ENCODE results near the gene SIK2. TPM values are rescaled to one million over a fixed set of nuclear protein-coding genes. Genes with fewer than 3 reads are reported as not detected.

SIK2 gene
- total and polyA plus RNA-seq, 9 of the 15 experiments (the other 6 are each of a cell fraction or from before 2014, with no cell fraction given), result 0.74 to 11.6 (median 3.8) TPM

- Histone ChIP-seq H2AFZ (ENCODE audit: low read depth, low read length) (peak overlapping the region; percentile 77), H3K79me2 (ENCODE audit: control insufficient read depth, insufficient read depth, low read length) (peaks cover 8% of the 10 kb centered on the region), H4K20me1 (replicated peaks; ENCODE audit: control insufficient read depth, insufficient read depth, low read length) (no peaks in the 10 kb centered on the region), H3K27me3 (ENCODE audit: control insufficient read depth in 2 of 2, insufficient read depth in 2 of 2, low read length in 2 of 2) (no peaks in the 10 kb centered on the region), H3K36me3 (ENCODE audit: control insufficient read depth, insufficient read depth, low read length) (no peaks in the 10 kb centered on the region), H3K4me3 (no peak overlapping the region), H3K9me3 (replicated peaks; ENCODE audit: control insufficient read depth, insufficient read depth, low read depth, low read length) (no peaks in the 10 kb centered on the region), H3K27ac (ENCODE audit: extremely low read depth, low read depth, low read length) (no peak overlapping the region), H3K9ac (ENCODE audit: insufficient read depth in 1 of 2, low read depth in 2 of 2, low read length in 2 of 2) (0 out of 4 replicates have a peak overlapping the region, but pooled peaks of 1 of the 2 experiments have one; percentile 23), H3K9me1 (ENCODE audit: control insufficient read depth, insufficient read depth, low read length) (no peaks in the 10 kb centered on the region), H3K4me1 (replicated peaks in 1 of 2; ENCODE audit: control insufficient read depth in 2 of 2, insufficient read depth in 2 of 2, low read length in 2 of 2) (peaks cover 8 to 16% of the 10 kb centered on the region in 2 experiments; a peak in 4 of 5 replicates), H3K4me2 (ENCODE audit: insufficient read depth, low read length) (no peak overlapping the region)
- CTCF ChIA-PET (ENCODE audit: low intra/inter-chr PET ratio), result interaction anchor here (0.6 to 0.7 kb wide), 2 partner anchors 315 to 1149 kb away, joined by 3 read pairs; no protein-coding TSS in a partner anchor
- no peak for DNase-seq (ENCODE audit: extremely low read depth in 1 of 4, low spot score in 3 of 4)
- 0% methylated on average over 1 of the region's 1 CpG for WGBS (ENCODE audit: insufficient coverage, low coverage, missing lambda C conversion rate)
- in situ Hi-C loops (cut with MboI), result no loop called here
- FAIRE-seq, result no peak
- no peak for TF ChIP-seq CREM (IDR thresholded peaks at IDR 0.05; ENCODE audit: low read depth)
- TF ChIP-seq PHF21A (IDR thresholded peaks at IDR 0.05; ENCODE audit: borderline replicate concordance, low read depth), result no peak
- TF ChIP-seq NONO (IDR thresholded peaks at IDR 0.05; ENCODE audit: low read depth in 2 of 2, low read length in 1 of 2), result no peak
- no peak for TF ChIP-seq ZNF75A (CRISPR knock-in tag; IDR thresholded peaks at IDR 0.05)
- TF ChIP-seq TFAM (CRISPR knock-in tag; conservative IDR thresholded peaks at IDR 0.05), result no peak
- no peak for TF ChIP-seq NFIC (IDR thresholded peaks at IDR 0.05)
- no peak for TF ChIP-seq E2F5 (CRISPR knock-in tag; IDR thresholded peaks at IDR 0.05)
- TF ChIP-seq ASH1L (IDR thresholded peaks at IDR 0.05; ENCODE audit: borderline replicate concordance, low read depth, partially characterized antibody), result no peak
- TF ChIP-seq, protein P1, sequence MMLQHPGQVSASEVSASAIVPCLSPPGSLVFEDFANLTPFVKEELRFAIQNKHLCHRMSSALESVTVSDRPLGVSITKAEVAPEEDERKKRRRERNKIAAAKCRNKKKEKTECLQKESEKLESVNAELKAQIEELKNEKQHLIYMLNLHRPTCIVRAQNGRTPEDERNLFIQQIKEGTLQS (IDR thresholded peaks at IDR 0.05), result no peak
- TF ChIP-seq, protein P1 (CRISPR knock-in tag; conservative IDR thresholded peaks at IDR 0.05), result no peak
- no peak for TF ChIP-seq TSC22D4 (tag; IDR thresholded peaks at IDR 0.05)
- no peak for TF ChIP-seq KAT7 (CRISPR knock-in tag; IDR thresholded peaks at IDR 0.05; ENCODE audit: borderline replicate concordance)
- TF ChIP-seq HDAC6 (IDR thresholded peaks at IDR 0.05; ENCODE audit: low read depth, low read length), result no peak
- TF ChIP-seq ZNF707 (CRISPR knock-in tag; conservative IDR thresholded peaks at IDR 0.05), result no peak
- no peak for TF ChIP-seq ZNF780A (CRISPR knock-in tag; IDR thresholded peaks at IDR 0.05)
- TF ChIP-seq FOXA3 (CRISPR knock-in tag; conservative IDR thresholded peaks at IDR 0.05 in 1 of 2, IDR thresholded peaks at IDR 0.05 in 1 of 2), result no peak
- no peak for TF ChIP-seq ARID1B (IDR thresholded peaks at IDR 0.05)
- no peak for TF ChIP-seq ZNF134 (CRISPR knock-in tag; conservative IDR thresholded peaks at IDR 0.05)
- intact Hi-C loops (cut with micrococcal nuclease), result no loop called here
- BruUV-seq (replicated peaks), result no TSS peak
- POLR2A ChIA-PET, result interaction anchor here (0.7 to 1.9 kb wide), 3 partner anchors 22 to 177 kb away, joined by 3 to 11 read pairs (median 5); partner anchors contain the start of gene PPP2R1B
- no peak for ATAC-seq
Measured at GRCh38 chr11:111598148-111598547, 4.1 kb upstream of the SIK2 start.
